ENCODE data around the gene UBL4A. TPM values are rescaled to one million over a fixed set of nuclear protein-coding genes. Genes with fewer than 3 reads are reported as not detected.

The UBL4A gene
- total and polyA plus RNA-seq, 5 donors, result 43.6 to 62.1 (median 60.0) TPM

GRCh38 chrX:154436983-154437752, 49.2 kb downstream of the UBL4A start, which contains the start of gene GDI1:
Gene GDI1, plus strand, starts transcription at chrX:154437154. Its CDS starts 101 bp downstream, at chrX:154437255.
- Histone ChIP-seq H3K4me3 (ENCODE audit: low read length) (peak within 1 kb of the TSS; percentile 79), H3K27me3 (ENCODE audit: control insufficient read depth, insufficient read depth) (no peaks in the 10 kb centered on the region), H3K9me3 (ENCODE audit: control insufficient read depth, low read length) (no peaks in the 10 kb centered on the region), H3K4me1 (ENCODE audit: control insufficient read depth, insufficient read depth, low read length) (peaks cover 1% of the 10 kb centered on the region), H3K27ac (ENCODE audit: low read length) (peak within 1 kb of the TSS; percentile 79)
- ATAC-seq (peak; percentile 60 to 70), DNase-seq (peak; percentile 72 to 87 (median 85))
- WGBS, result under 1% methylated on average over 83 of the region's 93 CpGs
- intact Hi-C loops (cut with DNase I), result no loop called here

GRCh38 chrX:154436374-154436982, 49.9 kb downstream of the UBL4A start:
- Histone ChIP-seq H3K27me3 (ENCODE audit: control insufficient read depth, insufficient read depth) (no peaks in the 10 kb centered on the region), H3K9me3 (ENCODE audit: control insufficient read depth, low read length) (no peaks in the 10 kb centered on the region), H3K27ac (ENCODE audit: low read length) (peak overlapping the region; percentile 79), H3K4me1 (ENCODE audit: control insufficient read depth, insufficient read depth, low read length) (peaks cover 1% of the 10 kb centered on the region), H3K4me3 (ENCODE audit: low read length) (peak overlapping the region; percentile 79)
- peak; percentile 34 to 40 for ATAC-seq
- peak; percentile 45 to 78 (median 76) for DNase-seq
- 5% methylated on average over 58 of the region's 78 CpGs for WGBS
- intact Hi-C loops (cut with DNase I), result no loop called here

DNA sequence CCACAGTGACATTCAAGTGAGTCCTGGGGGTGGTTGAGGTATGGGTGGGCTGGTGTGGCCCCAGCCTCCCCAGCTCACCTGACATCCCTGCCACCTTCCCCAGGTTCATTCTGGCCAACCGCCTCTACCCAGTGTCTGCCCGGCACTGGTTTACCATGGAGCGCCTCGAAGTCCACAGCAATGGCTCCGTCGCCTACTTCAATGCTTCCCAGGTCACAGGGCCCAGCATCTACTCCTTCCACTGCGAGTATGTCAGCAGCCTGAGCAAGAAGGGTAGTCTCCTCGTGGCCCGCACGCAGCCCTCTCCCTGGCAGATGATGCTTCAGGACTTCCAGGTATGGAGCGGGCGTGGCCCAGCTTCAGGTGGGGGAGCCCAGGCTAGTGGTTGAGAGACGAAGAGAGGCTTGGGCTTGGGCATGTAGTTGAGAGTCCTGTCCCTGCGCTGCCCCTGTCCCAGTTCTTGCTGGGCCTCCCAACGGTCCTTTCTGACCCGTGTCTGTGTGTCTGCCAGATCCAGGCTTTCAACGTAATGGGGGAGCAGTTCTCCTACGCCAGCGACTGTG, 51.2 kb downstream of the UBL4A start:
- no peak for DNase-seq
- Histone ChIP-seq H3K27ac (ENCODE audit: low read length) (no peak overlapping the region), H3K9me3 (ENCODE audit: control insufficient read depth, low read length) (no peaks in the 10 kb centered on the region), H3K4me3 (ENCODE audit: low read length) (no peak overlapping the region), H3K4me1 (ENCODE audit: control insufficient read depth, insufficient read depth, low read length) (peaks cover 1% of the 10 kb centered on the region), H3K27me3 (ENCODE audit: control insufficient read depth, insufficient read depth) (no peaks in the 10 kb centered on the region)
- no peak for ATAC-seq
- intact Hi-C loops (cut with DNase I), result no loop called here
- 92% methylated on average over 19 of the region's 19 CpGs for WGBS

GRCh38 chrX:154434394-154435168, 51.8 kb downstream of the UBL4A start:
- ATAC-seq (no peak), DNase-seq (no peak)
- intact Hi-C loops (cut with DNase I), result no loop called here
- Histone ChIP-seq H3K4me1 (ENCODE audit: control insufficient read depth, insufficient read depth, low read length) (peaks cover 1% of the 10 kb centered on the region), H3K9me3 (ENCODE audit: control insufficient read depth, low read length) (no peaks in the 10 kb centered on the region), H3K27me3 (ENCODE audit: control insufficient read depth, insufficient read depth) (no peaks in the 10 kb centered on the region), H3K27ac (ENCODE audit: low read length) (no peak overlapping the region), H3K4me3 (ENCODE audit: low read length) (no peak overlapping the region)
- 94% methylated on average over 7 of the region's 7 CpGs for WGBS

Small RNA genes lying within 50 kb of the gene (microRNA-seq; reads per million reads assigned to microRNA genes)
- 0 to 0.42 reads per million in 2 donors for gene MIR6858

Other genes with a start within 250 kb of the UBL4A start
- not detected for gene OPN1MW3, start 229.0 kb downstream of the UBL4A start, total RNA-seq
- gene OPN1MW3, start 229.0 kb downstream of the UBL4A start, polyA plus RNA-seq, result not detected
- gene TEX28, start 191.5 kb downstream of the UBL4A start, total RNA-seq, result not detected
- not detected for gene TEX28, start 191.5 kb downstream of the UBL4A start, polyA plus RNA-seq
- 10 to 100 TPM in 1 of 4 donors, 1 to 10 TPM in 3; 5.5 to 11.9 (median 9.1) TPM for gene TKTL1, start 190.8 kb downstream of the UBL4A start, total RNA-seq
- gene TKTL1, start 190.8 kb downstream of the UBL4A start, polyA plus RNA-seq, result 6.0 TPM
- gene FLNA, start 112.0 kb downstream of the UBL4A start, total RNA-seq, result 100 to 1,000 TPM; 262 to 363 (median 298) TPM
- 271 TPM for gene FLNA, start 112.0 kb downstream of the UBL4A start, polyA plus RNA-seq
- 10 to 100 TPM; 58.5 to 72.9 (median 60.0) TPM for gene EMD, start 107.3 kb downstream of the UBL4A start, total RNA-seq
- 86.1 TPM for gene EMD, start 107.3 kb downstream of the UBL4A start, polyA plus RNA-seq
- 1,000 to 10,000 TPM; 2,034 to 2,544 (median 2,211) TPM for gene RPL10, start 88.2 kb downstream of the UBL4A start, total RNA-seq
- gene RPL10, start 88.2 kb downstream of the UBL4A start, polyA plus RNA-seq, result 2,857 TPM
- gene DNASE1L1, start 77.4 kb downstream of the UBL4A start, total RNA-seq, result 10 to 100 TPM; 47.3 to 52.6 (median 51.2) TPM
- gene DNASE1L1, start 77.4 kb downstream of the UBL4A start, polyA plus RNA-seq, result 60.5 TPM
- 10 to 100 TPM; 38.0 to 45.0 (median 39.0) TPM for gene TAFAZZIN, start 75.1 kb downstream of the UBL4A start, total RNA-seq
- gene TAFAZZIN, start 75.1 kb downstream of the UBL4A start, polyA plus RNA-seq, result 43.9 TPM
- 10 to 100 TPM; 73.7 to 83.8 (median 77.4) TPM for gene ATP6AP1, start 57.9 kb downstream of the UBL4A start, total RNA-seq
- gene ATP6AP1, start 57.9 kb downstream of the UBL4A start, polyA plus RNA-seq, result 63.1 TPM
- 10 to 100 TPM; 82.7 to 99.3 (median 96.9) TPM for gene GDI1, start 49.5 kb downstream of the UBL4A start, total RNA-seq
- 102 TPM for gene GDI1, start 49.5 kb downstream of the UBL4A start, polyA plus RNA-seq
- 10 to 100 TPM; 48.6 to 54.0 (median 53.0) TPM for gene FAM50A, start 42.5 kb downstream of the UBL4A start, total RNA-seq
- gene FAM50A, start 42.5 kb downstream of the UBL4A start, polyA plus RNA-seq, result 88.7 TPM
- 10 to 100 TPM; 26.5 to 34.0 (median 29.6) TPM for gene PLXNA3, start 28.3 kb downstream of the UBL4A start, total RNA-seq
- 12.2 TPM for gene PLXNA3, start 28.3 kb downstream of the UBL4A start, polyA plus RNA-seq
- 10 to 100 TPM; 16.3 to 22.0 (median 19.5) TPM for gene LAGE3, start 7.3 kb downstream of the UBL4A start, total RNA-seq
- 25.8 TPM for gene LAGE3, start 7.3 kb downstream of the UBL4A start, polyA plus RNA-seq
- gene SLC10A3, start 4.0 kb upstream of the UBL4A start, total RNA-seq, result 10 to 100 TPM; 14.4 to 18.9 (median 15.5) TPM
- gene SLC10A3, start 4.0 kb upstream of the UBL4A start, polyA plus RNA-seq, result 17.3 TPM
- 10 to 100 TPM; 55.4 to 60.8 (median 58.9) TPM for gene FAM3A, start 29.6 kb upstream of the UBL4A start, total RNA-seq
- gene FAM3A, start 29.6 kb upstream of the UBL4A start, polyA plus RNA-seq, result 68.6 TPM
- gene G6PD, start 60.2 kb upstream of the UBL4A start, total RNA-seq, result 10 to 100 TPM; 16.6 to 26.4 (median 23.5) TPM
- 13.2 TPM for gene G6PD, start 60.2 kb upstream of the UBL4A start, polyA plus RNA-seq
- 10 to 100 TPM; 17.7 to 21.8 (median 19.1) TPM for gene IKBKG, start 61.0 kb upstream of the UBL4A start, total RNA-seq
- 17.2 TPM for gene IKBKG, start 61.0 kb upstream of the UBL4A start, polyA plus RNA-seq
- gene CTAG1A, start 98.5 kb upstream of the UBL4A start, total RNA-seq, result not detected
- not detected for gene CTAG1A, start 98.5 kb upstream of the UBL4A start, polyA plus RNA-seq
- gene CTAG1B, start 132.7 kb upstream of the UBL4A start, total RNA-seq, result not detected
- not detected for gene CTAG1B, start 132.7 kb upstream of the UBL4A start, polyA plus RNA-seq
- gene CTAG2, start 167.0 kb upstream of the UBL4A start, total RNA-seq, result not detected
- gene CTAG2, start 167.0 kb upstream of the UBL4A start, polyA plus RNA-seq, result not detected

All from right cardiac atrium (tissue), 5 donors.